GM19324 (cell line): ENCODE measurements around the gene ITPR2.
"Not testable (repeated sequence)": the region's sequence is repeated elsewhere in the genome, so short reads cannot be mapped to it uniquely, and the experiment has no call there.

Source experiments
- ATAC-seq: cut with Tn5 transposase; IDR thresholded peaks from one replicate; pipeline ENCODE4 v1.9.1; 2021; ENCODE audit warnings: mild to moderate bottlenecking, moderate library complexity; ENCODE audit not compliant: unreplicated experiment, low FRiP score

ITPR2 gene

GRCh38 chr12:26737487-26738030 lies 95.4 kb downstream of the ITPR2 start:
- no peak for ATAC-seq

GRCh38 chr12:26736563-26737486 lies 96.2 kb downstream of the ITPR2 start:
- ATAC-seq, result no peak

- no peak for ATAC-seq
Observed at GRCh38 chr12:26735249-26735639, 97.8 kb downstream of the ITPR2 start.

GRCh38 chr12:26734510-26735248 lies 98.3 kb downstream of the ITPR2 start:
- ATAC-seq, result no peak

- peak; percentile 44 for ATAC-seq
Observed at GRCh38 chr12:26732005-26732908, 100.7 kb downstream of the ITPR2 start.

GRCh38 chr12:26730481-26731350 lies 102.3 kb downstream of the ITPR2 start:
- ATAC-seq, result no peak

GRCh38 chr12:26729137-26729671 lies 103.8 kb downstream of the ITPR2 start:
- not testable (repeated sequence) for ATAC-seq

- peak; percentile 56 for ATAC-seq
Observed at GRCh38 chr12:26728205-26729050, 104.6 kb downstream of the ITPR2 start.

- ATAC-seq, result no peak
Observed at GRCh38 chr12:26727482-26728204, 105.4 kb downstream of the ITPR2 start.

GRCh38 chr12:26726956-26727355 lies 106.0 kb downstream of the ITPR2 start:
- ATAC-seq, result no peak

GRCh38 chr12:26725276-26725916 lies 107.6 kb downstream of the ITPR2 start:
- ATAC-seq, result no peak

GRCh38 chr12:26724309-26724702 lies 108.7 kb downstream of the ITPR2 start:
- no peak for ATAC-seq

- ATAC-seq, result no peak
Observed at GRCh38 chr12:26723379-26724308, 109.3 kb downstream of the ITPR2 start.

GRCh38 chr12:26721800-26722199 lies 111.2 kb downstream of the ITPR2 start:
- ATAC-seq, result no peak

GRCh38 chr12:26719852-26720251 lies 113.1 kb downstream of the ITPR2 start:
- no peak for ATAC-seq

GRCh38 chr12:26717757-26718156 lies 115.2 kb downstream of the ITPR2 start:
- no peak for ATAC-seq
